A549 treated with CORT108297 at 1 μM for 4 hours (cell line): ENCODE data around the gene ACOX3. TPM values are rescaled to one million over a fixed set of nuclear protein-coding genes. Genes with fewer than 3 reads are reported as not detected.

Experiments used
- total RNA-seq: library from RNA; stranded (reverse); fragments of 200-300 nt; extraction: Qiagen RNA extraction; gene quantifications from 5 replicates; pipeline ENCODE4 v1.2.3, GENCODE V29; 2022

ACOX3 gene
- total RNA-seq: 7.6 to 10.2 TPM (median 9.4 TPM) in 5 replicates

GRCh38 chr4:8440492-8441311, at the start of gene ACOX3, which contains the start of gene TRMT44:
Gene ACOX3 (minus strand): TSS chr4:8440723. CDS start chr4:8416521, 24,202 bp downstream.
Gene TRMT44 (plus strand): TSS chr4:8440777. CDS start chr4:8440823, 46 bp downstream.

Other genes starting within 250 kb of the ACOX3 start
- gene SH3TC1, start 241.4 kb downstream of the ACOX3 start, total RNA-seq: 8.7 to 12.9 TPM (median 11.6 TPM) in 5 replicates
- 13.8 to 21.4 TPM (median 19.6 TPM) in 5 replicates for gene HTRA3, start 171.0 kb downstream of the ACOX3 start, total RNA-seq
- gene TRMT44, start 54 bp upstream of the ACOX3 start, total RNA-seq: 4.9 to 7.0 TPM (median 6.9 TPM) in 5 replicates
- 0.04 to 0.17 TPM (median 0.05 TPM) in 3 of 5 replicates, not detected in the others for gene GPR78, start 139.7 kb upstream of the ACOX3 start, total RNA-seq
- 0.20 to 0.35 TPM (median 0.24 TPM) in 5 replicates for gene CPZ, start 152.0 kb upstream of the ACOX3 start, total RNA-seq